GM11168 (cell line): Measurements from ENCODE around the gene LCE1C.

ENCODE experiments used
- in situ Hi-C: fragments of 300-500 bp; cut with MboI; formaldehyde crosslinking; loops from one replicate; pipeline ENCODE4 v1.12.0; 2022; ENCODE audit warnings: low sequenced_read_pairs; ENCODE audit not compliant: unreplicated experiment

LCE1C gene, protein sequence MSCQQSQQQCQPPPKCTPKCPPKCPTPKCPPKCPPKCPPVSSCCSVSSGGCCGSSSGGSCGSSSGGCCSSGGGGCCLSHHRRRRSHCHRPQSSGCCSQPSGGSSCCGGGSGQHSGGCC

DNA sequence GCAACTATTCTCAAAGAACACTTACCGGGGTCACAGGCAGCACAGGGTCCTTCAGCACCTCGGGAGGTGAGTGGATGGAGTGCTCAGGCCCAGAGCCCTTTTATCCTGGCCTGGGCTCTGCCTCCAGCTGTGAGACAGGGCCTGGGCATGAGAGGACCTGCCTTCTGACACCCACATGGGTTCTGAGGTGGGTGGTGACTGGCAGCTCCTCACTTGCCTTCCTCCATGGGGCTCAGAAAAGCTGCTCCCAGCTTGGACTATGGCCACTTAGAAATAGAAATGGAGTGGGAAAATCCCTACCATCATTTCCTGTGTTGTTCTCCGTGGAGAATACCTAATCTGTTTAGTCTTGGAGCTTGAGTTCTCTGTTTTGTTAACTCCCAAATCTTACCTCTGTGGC lies at the start of gene LCE1C:
Gene LCE1C, minus strand, starts transcription at position 76 of the 400 bp plus-strand sequence. CDS start 1,173 bp downstream, outside the sequence.
- in situ Hi-C loops = no loop called here

DNA sequence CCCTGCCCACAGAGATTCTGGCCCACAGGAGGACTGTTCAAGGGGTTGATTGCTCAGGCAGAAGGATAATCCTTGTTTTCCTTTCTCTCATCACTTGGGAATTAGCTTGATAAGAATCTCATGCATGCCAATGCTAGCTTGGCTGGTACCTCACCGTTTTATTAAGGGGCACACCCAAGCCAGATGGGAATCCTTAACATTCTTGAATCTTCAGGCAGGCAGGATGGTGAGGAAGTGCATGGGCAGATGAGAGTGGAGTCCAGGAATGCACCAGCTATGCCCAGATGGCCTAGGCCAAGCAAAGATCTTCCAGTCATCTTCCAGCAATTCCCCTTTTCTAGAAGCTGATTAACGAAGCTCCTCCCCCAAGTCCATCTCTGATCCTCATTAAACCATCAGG lies 49.2 kb upstream of the LCE1C start:
- in situ Hi-C loops = no loop called here

DNA sequence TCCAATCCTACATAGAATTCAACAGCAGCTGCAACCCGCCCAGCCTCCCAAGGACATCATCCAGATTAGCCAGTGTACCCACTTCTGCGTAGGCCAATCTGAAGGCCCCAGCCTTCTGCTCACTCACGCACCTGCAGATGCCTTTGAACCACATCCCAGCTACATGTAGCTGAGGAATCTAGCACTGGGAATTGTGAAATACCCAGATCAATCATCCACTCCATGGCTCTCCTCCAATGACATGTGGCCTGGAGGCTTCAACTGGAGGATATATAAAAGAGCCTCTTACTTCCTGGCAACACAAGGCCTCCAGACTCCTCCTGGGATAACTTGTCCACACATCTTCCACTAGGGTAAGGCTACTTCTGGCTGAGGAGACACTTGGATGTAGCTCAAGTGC lies 36.1 kb upstream of the LCE1C start, which contains the start of gene LCE6A:
Gene LCE6A, plus strand, starts transcription at position 301 of the 400 bp plus-strand sequence. CDS start 665 bp downstream, outside the sequence.
- in situ Hi-C loops = no loop called here

DNA sequence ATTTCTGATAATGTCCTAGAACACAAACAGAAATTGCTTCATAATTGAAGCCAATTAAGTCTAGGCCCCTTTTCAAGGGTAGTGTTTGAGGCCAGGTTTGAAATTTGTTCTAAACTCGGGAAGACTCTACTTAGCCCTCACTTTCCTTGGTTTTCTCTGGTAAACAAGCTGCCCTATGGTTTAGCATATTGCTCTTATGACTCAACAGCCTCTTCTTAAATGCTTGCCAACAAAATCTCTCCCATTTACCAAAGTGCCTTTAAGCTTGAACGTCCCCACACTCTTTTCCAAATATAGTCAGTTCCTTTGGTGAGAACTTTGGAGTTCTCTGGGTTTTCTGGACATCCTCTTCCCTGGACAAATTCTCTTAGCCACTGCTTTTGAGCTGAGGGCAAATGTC lies 30.4 kb upstream of the LCE1C start:
- in situ Hi-C loops = no loop called here

DNA sequence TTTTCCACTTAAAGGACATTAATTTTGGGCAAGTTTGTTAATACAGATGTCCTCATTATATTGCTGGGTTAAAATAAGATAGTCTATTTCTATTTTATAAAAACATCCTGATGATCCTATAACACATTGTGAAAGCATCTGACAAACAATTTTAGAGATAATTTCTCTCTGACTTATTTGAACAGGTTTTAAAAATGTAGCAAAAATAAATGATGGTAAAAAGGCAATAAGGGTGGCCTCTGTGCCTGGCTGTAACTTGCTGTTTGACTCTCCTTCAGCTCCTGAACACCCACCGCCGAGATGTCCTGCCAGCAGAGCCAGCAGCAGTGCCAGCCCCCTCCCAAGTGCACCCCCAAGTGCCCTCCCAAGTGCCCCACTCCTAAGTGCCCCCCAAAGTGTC lies 20.7 kb upstream of the LCE1C start, which contains the start of gene LCE1A:
Gene LCE1A, plus strand, starts transcription at position 301 of the 400 bp plus-strand sequence. Its CDS starts 0 bp downstream, at position 301.
- in situ Hi-C loops = no loop called here

DNA sequence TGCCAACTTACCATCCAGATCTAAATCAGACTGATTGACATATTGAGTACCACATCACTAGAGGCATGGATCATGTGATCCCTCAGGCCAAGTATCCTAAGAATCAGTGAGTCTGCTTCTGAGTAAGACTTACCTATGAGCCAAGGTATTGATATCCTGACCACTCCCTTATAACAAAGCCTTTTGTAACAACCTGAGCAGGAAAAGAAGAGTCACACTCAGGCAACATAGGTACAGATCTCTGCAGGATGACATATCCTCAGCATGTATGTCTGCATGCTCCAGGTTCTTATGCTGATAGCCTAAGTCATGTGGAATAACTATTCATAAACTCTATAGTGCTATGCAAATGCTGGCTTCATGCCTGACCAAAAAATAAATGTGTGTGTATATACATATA lies 18.5 kb upstream of the LCE1C start:
- in situ Hi-C loops = no loop called here

DNA sequence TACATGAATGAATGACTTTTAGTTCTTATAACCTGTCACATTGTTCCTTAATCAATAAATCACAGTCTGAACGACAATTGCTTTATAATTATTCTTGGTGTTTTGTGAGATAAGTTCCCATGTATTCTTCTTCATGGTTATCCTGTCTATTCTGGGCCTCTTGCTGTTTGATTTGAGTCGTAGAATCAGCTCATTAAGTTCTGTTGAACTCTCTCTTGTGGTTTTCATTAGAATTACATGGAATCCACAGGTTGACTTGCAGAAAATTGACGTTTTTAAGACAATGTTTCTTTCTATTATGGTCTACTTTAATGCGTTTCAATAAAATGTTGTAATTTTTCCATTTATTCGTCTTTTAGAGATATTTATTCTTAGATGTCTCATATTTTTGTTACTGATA lies 16.8 kb upstream of the LCE1C start:
- in situ Hi-C loops = no loop called here

DNA sequence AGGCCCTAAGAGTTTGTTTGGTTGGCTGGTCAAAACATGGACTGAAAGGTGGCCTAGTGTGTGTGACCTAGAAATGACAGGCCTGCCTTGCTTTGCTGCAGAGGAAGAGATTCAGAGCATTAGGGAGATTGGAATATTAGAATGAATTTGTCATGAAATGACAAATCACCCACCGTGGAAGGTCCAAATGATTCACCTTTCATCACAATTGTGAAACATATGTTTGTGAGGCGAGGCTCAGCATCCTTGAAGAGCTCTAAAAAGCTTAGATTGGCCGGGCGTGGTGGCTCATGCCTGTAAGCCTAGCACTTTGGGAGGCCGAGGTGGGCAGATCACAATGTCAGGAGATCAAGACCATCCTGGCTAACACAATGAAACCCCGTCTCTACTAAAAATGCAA lies 10.9 kb upstream of the LCE1C start:
- in situ Hi-C loops = no loop called here

DNA sequence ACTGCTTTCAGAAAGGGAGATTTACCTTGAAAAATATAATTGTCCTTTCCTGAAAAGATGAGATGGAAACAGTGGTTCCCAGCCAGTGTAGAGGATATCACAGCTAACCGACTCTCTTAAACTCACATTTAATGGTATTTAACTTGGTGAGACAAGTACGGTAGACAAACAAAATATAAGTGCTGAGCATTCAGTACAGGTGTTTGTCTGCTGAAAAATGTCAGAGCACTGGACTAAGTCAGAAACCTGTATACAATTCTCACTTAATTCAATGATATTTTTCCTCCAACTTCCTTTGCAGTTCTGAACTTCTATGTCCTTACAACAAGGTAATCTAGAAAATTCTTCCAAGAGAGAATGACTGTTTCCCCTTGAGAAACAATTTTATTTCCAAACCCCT lies 5.2 kb upstream of the LCE1C start, which contains the start of gene LCE1B:
Gene LCE1B, plus strand, starts transcription at position 301 of the 400 bp plus-strand sequence. CDS start 476 bp downstream, outside the sequence.
- in situ Hi-C loops = no loop called here

DNA sequence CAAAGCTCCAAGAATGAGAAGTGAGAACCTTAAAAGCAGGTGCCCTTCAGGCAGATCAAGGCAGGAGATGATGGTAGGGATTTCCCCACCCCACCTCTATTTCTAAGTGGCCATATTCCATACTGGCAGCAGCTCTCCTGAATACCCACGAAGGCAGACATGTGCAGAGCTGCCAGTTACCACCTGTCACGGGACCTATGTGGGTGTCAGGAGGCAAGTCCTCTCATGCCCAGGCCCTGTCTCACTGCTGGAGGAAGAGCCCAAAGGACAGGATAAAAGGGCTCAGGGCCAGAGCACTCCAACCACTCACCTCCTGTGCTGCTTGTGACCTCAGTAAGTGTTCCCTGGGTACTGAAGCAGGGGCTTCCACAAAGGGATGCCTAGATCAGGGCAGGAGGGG lies 4.6 kb upstream of the LCE1C start:
- in situ Hi-C loops = no loop called here

DNA sequence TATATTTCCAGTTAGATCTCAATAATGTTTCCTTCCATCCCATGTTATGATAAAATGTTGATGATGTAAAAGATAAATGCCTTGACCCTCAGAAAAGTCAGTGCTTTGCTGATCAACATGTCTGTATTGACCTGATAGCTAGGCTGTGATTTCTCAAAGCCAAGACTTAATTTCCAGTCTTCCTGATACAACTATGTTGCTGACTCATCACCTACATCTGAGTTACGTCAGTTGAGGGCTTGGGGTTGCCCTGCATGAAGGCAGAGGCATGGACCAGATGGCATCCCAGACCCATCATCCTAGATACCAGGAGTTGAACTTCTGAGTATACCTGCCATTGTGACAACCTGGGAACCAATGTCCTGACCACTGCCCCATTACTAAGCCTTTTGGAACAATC lies 5.1 kb downstream of the LCE1C start:
- in situ Hi-C loops = no loop called here

DNA sequence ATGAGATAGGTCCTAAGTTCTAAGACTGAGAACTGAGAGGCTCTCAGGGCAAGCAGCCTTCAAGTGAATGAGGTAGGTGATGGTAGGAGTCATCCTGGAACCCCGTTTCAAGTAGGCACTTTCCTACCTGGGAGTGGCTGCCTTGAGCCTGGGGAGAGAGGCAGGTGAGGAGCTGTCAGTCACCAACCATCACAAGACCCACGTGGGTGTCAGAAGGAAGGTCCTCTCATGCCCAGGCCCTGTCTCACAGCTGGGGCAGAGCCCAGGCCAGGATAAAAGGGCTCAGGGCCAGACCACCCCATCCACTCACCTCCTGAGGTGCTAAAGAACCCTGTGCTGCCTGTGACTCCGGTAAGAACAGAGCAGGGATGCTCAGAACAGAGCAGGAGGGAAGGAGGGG lies 10.0 kb downstream of the LCE1C start, which contains the start of gene LCE1D:
Gene LCE1D, plus strand, starts transcription at position 301 of the 400 bp plus-strand sequence. CDS start 1,074 bp downstream, outside the sequence.
- in situ Hi-C loops = no loop called here

DNA sequence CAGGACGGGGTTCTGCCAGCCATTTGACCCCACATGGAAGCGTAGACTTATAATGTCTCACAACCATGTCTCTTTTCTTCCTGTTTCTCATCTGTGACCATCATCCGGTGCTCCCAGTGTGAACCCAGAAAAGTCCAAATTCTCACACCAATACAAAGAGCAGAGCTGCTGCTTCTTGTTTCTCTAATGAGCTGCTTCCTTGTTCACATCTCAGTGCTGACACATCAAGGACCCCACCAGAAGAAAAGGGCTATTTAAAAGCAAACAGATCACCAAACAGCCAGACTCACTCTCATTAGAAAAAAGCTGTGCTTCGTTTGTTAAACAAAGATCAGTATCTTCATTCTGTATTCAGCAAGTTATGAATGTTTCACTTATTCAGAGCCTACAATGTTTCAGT lies 10.8 kb downstream of the LCE1C start:
- in situ Hi-C loops = no loop called here

DNA sequence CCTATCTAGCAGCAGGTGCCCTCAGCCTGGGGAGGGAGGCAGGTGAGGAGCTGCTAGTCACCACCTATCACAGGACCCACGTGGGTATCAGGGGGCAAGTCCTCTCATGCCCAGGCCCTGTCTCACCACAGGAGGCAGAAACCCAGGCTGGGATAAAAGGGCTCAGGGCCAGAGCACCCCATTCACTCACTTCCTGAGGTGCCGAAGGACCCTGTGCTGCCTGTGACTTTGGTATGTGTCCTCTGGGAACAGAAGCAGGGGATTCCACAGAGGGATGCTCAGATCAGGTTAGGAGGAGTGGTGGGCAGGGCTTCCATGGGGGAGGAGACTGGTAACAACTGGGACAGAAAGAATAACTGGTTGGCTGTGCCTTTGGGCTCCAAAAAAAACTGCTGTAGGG lies 20.4 kb downstream of the LCE1C start, which contains the start of gene LCE1E:
Gene LCE1E, plus strand, starts transcription at position 181 of the 400 bp plus-strand sequence. CDS start 1,043 bp downstream, outside the sequence.
- in situ Hi-C loops = no loop called here

DNA sequence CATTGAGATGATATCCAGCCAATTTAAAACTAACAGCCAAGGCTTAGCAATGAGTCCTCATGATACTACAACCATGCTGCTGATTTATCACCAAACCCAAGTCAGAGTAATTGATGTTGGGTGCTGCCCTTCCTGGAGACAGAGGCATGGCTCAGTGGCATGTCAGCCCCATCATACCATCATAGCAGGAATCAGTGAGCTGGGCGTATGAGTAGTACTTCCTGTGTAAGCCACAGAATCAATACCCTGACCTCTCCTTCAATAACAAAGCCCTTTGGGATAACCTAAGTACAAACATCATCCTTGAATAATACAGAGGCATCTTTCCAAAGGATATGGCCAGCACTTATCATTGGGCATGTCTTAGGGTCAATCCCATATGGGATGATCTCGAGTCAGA lies 23.4 kb downstream of the LCE1C start:
- in situ Hi-C loops = no loop called here

DNA sequence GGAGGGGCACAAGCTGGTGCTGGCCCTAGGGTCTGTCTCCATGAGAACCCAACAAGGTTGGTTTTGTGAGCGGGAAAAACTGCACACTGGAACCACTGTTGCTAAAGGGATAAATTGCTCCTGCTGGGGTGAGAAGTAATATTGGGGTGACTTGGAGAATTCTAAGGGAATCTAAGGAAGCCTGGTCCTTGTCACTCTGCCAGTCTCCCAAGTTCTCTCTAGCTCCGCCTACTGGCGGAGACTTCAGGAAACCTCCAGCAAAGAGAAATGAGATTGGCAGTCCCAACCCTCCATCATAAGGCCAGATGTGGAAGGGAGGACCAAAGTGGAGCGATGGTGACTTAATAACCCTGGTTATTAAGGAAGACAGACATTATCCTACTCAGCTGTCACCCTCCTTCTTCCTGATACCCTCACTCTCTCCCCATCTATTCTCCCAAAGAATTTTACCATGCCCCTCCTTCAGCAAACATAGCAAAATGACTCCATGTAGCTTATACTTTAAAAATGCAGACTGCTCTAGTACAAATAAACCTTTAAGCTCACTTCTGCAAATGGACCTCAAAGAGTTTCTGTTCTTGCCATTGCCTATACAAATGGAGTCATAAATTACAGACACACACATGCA lies 28.8 kb downstream of the LCE1C start:
- in situ Hi-C loops = no loop called here

DNA sequence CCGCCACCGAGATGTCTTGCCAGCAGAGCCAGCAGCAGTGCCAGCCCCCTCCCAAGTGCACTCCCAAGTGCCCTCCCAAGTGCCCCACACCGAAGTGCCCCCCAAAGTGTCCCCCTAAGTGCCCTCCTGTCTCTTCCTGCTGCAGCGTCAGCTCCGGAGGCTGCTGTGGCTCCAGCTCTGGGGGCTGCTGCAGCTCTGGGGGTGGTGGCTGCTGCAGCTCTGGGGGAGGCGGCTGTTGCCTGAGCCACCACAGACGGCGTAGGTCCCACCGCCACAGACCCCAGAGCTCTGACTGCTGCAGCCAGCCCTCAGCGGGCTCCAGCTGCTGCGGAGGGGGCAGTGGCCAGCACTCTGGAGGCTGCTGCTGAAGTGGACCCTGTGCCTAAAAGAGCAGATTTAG lies 30.1 kb downstream of the LCE1C start:
- in situ Hi-C loops = no loop called here

DNA sequence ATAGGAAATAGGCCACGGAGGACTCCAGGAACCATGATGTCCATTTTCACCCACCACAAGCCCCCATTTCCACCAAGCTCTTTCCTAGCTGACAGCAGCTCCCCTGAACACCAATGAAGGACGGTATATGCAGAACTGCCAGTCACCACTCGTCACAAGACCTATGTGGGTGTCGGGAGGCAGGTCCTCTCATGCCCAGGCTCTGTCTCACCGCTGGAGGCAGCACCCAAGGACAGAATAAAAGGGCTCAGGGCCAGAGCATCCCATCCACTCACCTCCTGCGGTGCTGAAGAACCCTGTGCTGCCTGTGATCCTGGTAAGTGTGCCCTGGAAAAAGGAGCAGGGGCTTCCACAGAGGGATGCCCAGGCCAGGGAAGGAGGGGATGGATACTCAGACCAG lies 31.6 kb downstream of the LCE1C start, which contains the start of gene LCE1F:
Gene LCE1F, plus strand, starts transcription at position 266 of the 400 bp plus-strand sequence. CDS start 1,232 bp downstream, outside the sequence.
- in situ Hi-C loops = no loop called here

DNA sequence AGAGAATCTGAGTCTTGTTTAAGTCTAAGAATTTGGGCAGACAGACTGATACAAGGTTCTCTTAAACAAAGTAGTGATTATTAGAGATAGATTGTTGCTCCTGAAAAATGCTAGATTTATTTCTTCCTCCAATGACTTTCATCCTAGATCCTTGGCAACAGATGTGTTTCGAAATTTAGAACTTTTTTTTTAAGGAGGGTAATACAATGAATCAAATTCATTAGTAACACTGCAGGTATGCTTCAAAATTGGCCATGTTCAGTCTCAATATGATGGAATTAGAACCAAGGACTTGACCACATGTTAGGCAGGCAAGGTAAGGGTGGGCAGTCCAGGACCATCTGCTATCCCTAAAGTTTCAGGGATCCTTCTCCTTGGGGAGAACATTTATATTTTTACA lies 36.0 kb downstream of the LCE1C start:
- in situ Hi-C loops = no loop called here

DNA sequence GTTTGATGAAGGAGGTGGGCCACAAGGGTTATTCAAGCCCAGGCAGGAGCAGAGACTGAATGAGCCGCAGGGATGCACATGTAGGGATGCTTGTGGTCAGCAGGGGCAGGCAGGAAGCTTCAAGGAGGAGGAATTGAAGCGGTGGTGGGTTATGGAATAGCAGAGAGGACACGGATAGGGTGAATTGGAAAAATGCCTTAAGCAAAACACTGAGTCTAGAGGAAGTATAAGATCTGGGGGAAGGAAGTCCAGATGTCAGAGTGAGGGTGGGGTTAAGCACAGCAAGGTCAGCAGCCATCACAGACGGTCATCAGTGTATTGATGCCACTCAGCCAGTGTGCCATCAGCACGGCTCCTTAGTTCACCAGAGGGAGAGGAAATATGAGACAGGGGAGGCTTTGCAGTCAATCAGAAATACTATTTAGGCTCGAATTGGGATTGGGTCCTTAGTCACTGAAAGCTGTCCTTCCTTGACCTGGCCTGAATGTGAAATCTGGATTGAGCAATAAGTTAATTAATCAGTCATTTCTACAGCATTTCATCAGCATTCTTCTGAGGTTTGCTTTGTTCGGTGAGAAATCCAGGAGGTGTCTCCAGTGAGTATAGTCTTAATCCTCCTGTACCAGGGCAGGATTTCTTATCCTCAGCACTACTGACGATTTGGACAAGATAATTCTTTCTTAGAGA lies 37.5 kb downstream of the LCE1C start:
- in situ Hi-C loops = no loop called here

DNA sequence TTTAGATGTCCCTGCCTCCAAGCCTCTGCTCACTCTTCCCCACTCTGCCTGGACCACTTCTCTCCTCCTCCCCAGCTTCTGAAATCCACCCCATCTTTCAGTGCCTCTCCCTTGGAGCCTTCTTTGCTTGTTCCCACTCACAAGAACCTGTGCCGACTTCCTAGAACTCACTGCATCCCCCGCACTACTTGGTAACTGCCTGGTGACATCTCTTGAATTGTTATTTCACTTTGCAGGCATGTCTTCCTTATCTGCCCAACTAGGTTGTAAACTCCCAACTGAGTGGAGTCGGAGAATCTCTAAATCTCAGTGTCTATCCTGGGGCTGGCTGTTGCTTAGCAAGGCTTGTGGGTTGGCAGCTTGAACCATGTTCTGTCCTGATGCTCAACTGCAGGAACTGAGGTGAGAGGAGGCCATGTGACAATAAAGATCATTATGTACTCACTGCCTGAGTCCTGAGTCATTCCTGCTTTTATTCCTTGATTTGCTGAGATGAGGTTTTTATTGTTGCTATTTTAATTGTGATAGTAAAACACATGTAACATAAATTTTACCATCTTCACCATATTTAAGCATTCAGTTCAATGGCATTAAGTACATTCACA lies 44.7 kb downstream of the LCE1C start:
- in situ Hi-C loops = no loop called here
